Keratinocyte (primary cell): ENCODE data around the gene GALNT2. TPM values are rescaled to one million over a fixed set of nuclear protein-coding genes. Genes with fewer than 3 reads are reported as not detected.

Source experiments
- DNase-seq: peaks from one replicate; pipeline ENCODE4 v3.0.0-alpha.2; 2011; ENCODE audit warnings: low read depth, missing footprints, low spot score
- FAIRE-seq: peaks from 2 replicates; lab custom pipeline; 2011; peaks lifted over from hg19 to GRCh38; lab: Jason Lieb, UNC
- H2AFZ ChIP-seq: 2 replicates; pipeline ENCODE4 v1.6.0; 2012; ENCODE audit warnings: low read length, control low read depth, inconsistent platforms; ENCODE audit not compliant: control insufficient read depth
- H3K27ac ChIP-seq: 2 replicates; pipeline ENCODE4 v1.5.1; 2011; ENCODE audit warnings: low read length; ENCODE audit not compliant: control insufficient read depth, insufficient read depth
- H3K27me3 ChIP-seq: 3 replicates; pipeline ENCODE4 v1.6.0; 2011; ENCODE audit warnings: low read length; ENCODE audit not compliant: control insufficient read depth, insufficient read depth; ENCODE audit errors: extremely low read depth
- H3K36me3 ChIP-seq, 2 experiments: 2 replicates in 1 of 2; 3 replicates in 1 of 2; pipeline ENCODE4 v1.5.1; 2011; ENCODE audit warnings: low read length in 2 of 2, mild to moderate bottlenecking in 1 of 2; ENCODE audit not compliant: control insufficient read depth in 2 of 2, insufficient read depth in 2 of 2; ENCODE audit errors: extremely low read depth in 1 of 2
- H3K4me1 ChIP-seq: 3 replicates; pipeline ENCODE4 v1.5.1; 2011; ENCODE audit warnings: low read length; ENCODE audit not compliant: control insufficient read depth, insufficient read depth; ENCODE audit errors: extremely low read depth
- H3K4me2 ChIP-seq: 3 replicates; pipeline ENCODE4 v1.6.0; 2011; ENCODE audit warnings: low read depth, low read length; ENCODE audit not compliant: control insufficient read depth, insufficient read depth; ENCODE audit errors: extremely low read depth
- H3K4me3 ChIP-seq, 3 experiments: fragments of 200-600 bp in 1 of 3; sonication (generic) in 1 of 3; 2 replicates in 2 of 3; 3 replicates in 1 of 3; pipeline ENCODE4 v1.5.1; 2011 to 2016; ENCODE audit warnings: low read length in 3 of 3, mild to moderate bottlenecking in 3 of 3, control low read depth in 2 of 3, inconsistent platforms in 1 of 3, low read depth in 1 of 3, mixed read lengths in 1 of 3, mixed run types in 1 of 3, moderate library complexity in 1 of 3; ENCODE audit not compliant: control insufficient read depth in 2 of 3, insufficient read depth in 2 of 3; ENCODE audit errors: extremely low read depth in 1 of 3
- H3K79me2 ChIP-seq: 2 replicates; pipeline ENCODE4 v1.6.0; 2012; ENCODE audit warnings: low read length; ENCODE audit not compliant: control insufficient read depth, insufficient read depth
- H3K9ac ChIP-seq: 3 replicates; pipeline ENCODE4 v1.6.0; 2011; ENCODE audit warnings: low read length; ENCODE audit not compliant: control insufficient read depth, insufficient read depth; ENCODE audit errors: extremely low read depth
- H3K9me1 ChIP-seq: 3 replicates; pipeline ENCODE4 v1.6.0; 2011; ENCODE audit warnings: low read length; ENCODE audit not compliant: control insufficient read depth, insufficient read depth; ENCODE audit errors: extremely low read depth
- H3K9me3 ChIP-seq: 2 replicates; pipeline ENCODE4 v1.5.1; 2012; ENCODE audit warnings: low read depth, low read length; ENCODE audit not compliant: control insufficient read depth
- H4K20me1 ChIP-seq: 3 replicates; pipeline ENCODE4 v1.6.0; 2011; ENCODE audit warnings: low read length; ENCODE audit not compliant: control insufficient read depth, insufficient read depth; ENCODE audit errors: extremely low read depth
- EZH2 ChIP-seq: IDR thresholded peaks from one replicate; pipeline ENCODE4 v1.6.1; 2012; ENCODE audit warnings: inconsistent platforms, mild to moderate bottlenecking, low read length, moderate library complexity
- dilution Hi-C: fragments of 300-500 bp; cut with MboI; formaldehyde crosslinking; loops from one replicate; pipeline ENCODE4 v1.7.0; 2020; ENCODE audit warnings: low sequenced_read_pairs; ENCODE audit not compliant: extremely low pct_ligation_motif_present
- polyA plus RNA-seq, 5 experiments: library from polyadenylated mRNA; depleted of rRNA in 3 of 5; stranded (reverse) in 3 of 5; stranded (forward) in 1 of 5; unstranded in 1 of 5; fragments of >200 nt; gene quantifications; 1 replicate in 1 of 5; 2 replicates in 3 of 5; 3 replicates in 1 of 5; pipeline versions ENCODE4 v1.2.1 to v1.2.3, GENCODE V29; 2011 to 2012; ENCODE audit warnings: missing spikeins in 2 of 5, low read depth in 1 of 5, low replicate concordance in 1 of 5
- TF ChIP-seq, protein P1 (sequence below), 3 experiments: IDR thresholded peaks in 1 of 3; conservative IDR thresholded peaks in 1 of 3; optimal IDR thresholded peaks in 1 of 3; 2 replicates in 2 of 3; 3 replicates in 1 of 3; pipeline versions ENCODE3 to v1.5.1; 2011; ENCODE audit warnings: low read length in 3 of 3, mild to moderate bottlenecking in 3 of 3, moderate library complexity in 2 of 3, control low read depth in 1 of 3, inconsistent platforms in 1 of 3; ENCODE audit not compliant: insufficient read depth in 2 of 3; ENCODE audit errors: extremely low read depth in 1 of 3

The GALNT2 gene
- polyA plus RNA-seq, 1 donor (not counting 4 experiments of a cell fraction or from before 2014, with no cell fraction given): 61.7 TPM

DNA sequence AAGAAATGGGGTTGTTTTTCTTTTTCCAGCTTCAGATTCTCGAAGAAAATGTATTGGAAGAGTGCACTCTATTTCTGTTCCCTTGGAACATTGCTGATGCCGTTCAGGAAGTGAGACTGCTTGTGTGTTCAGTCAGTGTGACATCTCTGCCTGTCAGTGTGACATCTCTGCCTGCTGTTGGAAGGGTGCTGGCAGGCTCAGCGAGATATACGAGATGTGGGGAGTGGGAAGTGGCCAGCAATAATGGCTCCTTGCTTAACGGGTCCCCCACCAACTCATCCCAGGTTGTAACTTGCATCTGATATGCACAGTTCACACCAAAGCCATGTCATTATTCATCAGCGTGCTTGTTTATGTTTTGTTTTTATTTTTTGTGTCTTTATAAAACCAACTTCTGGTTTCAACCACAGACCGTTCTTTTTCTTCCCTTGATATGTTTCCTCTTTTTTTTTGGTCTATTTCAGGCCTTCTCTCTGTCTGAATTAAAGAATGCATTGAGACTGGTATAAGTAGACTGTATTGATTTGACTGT lies 145.4 kb downstream of the GALNT2 start:
- dilution Hi-C loops: no loop called here
- H3K79me2 ChIP-seq: peaks cover 64% of the 10 kb centered on the region
- peaks cover 6% of the 10 kb centered on the region for H4K20me1 ChIP-seq

DNA sequence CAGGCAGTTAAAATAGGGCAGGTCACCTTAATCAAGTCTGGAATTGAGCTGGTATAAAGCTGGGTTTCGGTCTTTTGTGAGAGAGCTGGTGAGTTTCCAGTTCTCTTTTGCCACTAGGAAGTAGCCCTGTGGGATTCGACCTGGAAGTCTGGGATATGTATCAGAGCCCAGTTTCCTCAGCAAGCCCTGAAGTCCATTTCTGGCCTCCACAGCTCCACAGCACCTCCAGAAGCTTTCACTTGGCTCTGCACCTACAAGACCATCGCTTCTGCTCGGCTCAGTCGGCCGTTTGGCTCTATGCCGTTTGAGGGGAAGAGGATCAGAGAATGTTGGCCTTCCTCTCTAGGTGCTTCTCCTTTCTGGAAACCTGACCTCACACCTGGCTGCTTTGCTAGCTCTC lies 148.0 kb downstream of the GALNT2 start:
- Histone ChIP-seq H3K9ac (no peak overlapping the region), H4K20me1 (no peaks in the 10 kb centered on the region), H3K36me3 (peaks cover 1 to 4% of the 10 kb centered on the region in 2 experiments), H3K27ac (no peak overlapping the region), H3K9me1 (peaks cover 4% of the 10 kb centered on the region), H3K79me2 (peaks cover 71% of the 10 kb centered on the region), H3K4me3 (no peak overlapping the region), H3K4me1 (no peaks in the 10 kb centered on the region), H3K27me3 (no peaks in the 10 kb centered on the region), H2AFZ (no peak overlapping the region), H3K9me3 (no peaks in the 10 kb centered on the region), H3K4me2 (no peak overlapping the region)
- TF ChIP-seq EZH2: no peak
- TF ChIP-seq, protein P1, sequence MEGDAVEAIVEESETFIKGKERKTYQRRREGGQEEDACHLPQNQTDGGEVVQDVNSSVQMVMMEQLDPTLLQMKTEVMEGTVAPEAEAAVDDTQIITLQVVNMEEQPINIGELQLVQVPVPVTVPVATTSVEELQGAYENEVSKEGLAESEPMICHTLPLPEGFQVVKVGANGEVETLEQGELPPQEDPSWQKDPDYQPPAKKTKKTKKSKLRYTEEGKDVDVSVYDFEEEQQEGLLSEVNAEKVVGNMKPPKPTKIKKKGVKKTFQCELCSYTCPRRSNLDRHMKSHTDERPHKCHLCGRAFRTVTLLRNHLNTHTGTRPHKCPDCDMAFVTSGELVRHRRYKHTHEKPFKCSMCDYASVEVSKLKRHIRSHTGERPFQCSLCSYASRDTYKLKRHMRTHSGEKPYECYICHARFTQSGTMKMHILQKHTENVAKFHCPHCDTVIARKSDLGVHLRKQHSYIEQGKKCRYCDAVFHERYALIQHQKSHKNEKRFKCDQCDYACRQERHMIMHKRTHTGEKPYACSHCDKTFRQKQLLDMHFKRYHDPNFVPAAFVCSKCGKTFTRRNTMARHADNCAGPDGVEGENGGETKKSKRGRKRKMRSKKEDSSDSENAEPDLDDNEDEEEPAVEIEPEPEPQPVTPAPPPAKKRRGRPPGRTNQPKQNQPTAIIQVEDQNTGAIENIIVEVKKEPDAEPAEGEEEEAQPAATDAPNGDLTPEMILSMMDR (optimal IDR thresholded peaks at IDR 0.05 in 1 of 3, IDR thresholded peaks at IDR 0.05 in 1 of 3, conservative IDR thresholded peaks at IDR 0.05 in 1 of 3; ENCODE audit: extremely low read depth in 1 of 3, insufficient read depth in 2 of 3, low read length in 3 of 3): peak; percentile 45 to 62 (median 49)
- DNase-seq (no peak), FAIRE-seq (no peak)
- dilution Hi-C loops: no loop called here

More for the DNA sequence above, 145.4 kb downstream of the GALNT2 start:
- TF ChIP-seq EZH2: no peak
- TF ChIP-seq, protein P1 (optimal IDR thresholded peaks at IDR 0.05 in 1 of 3, IDR thresholded peaks at IDR 0.05 in 1 of 3, conservative IDR thresholded peaks at IDR 0.05 in 1 of 3; ENCODE audit: extremely low read depth in 1 of 3, insufficient read depth in 2 of 3, low read length in 3 of 3): no peak
- Histone ChIP-seq H3K36me3 (peaks cover 1 to 4% of the 10 kb centered on the region in 2 experiments), H3K9ac (no peak overlapping the region), H3K27me3 (no peaks in the 10 kb centered on the region), H3K4me3 (no peak overlapping the region), H3K27ac (no peak overlapping the region), H3K9me3 (no peaks in the 10 kb centered on the region), H2AFZ (no peak overlapping the region), H3K9me1 (peaks cover 2% of the 10 kb centered on the region), H3K4me1 (no peaks in the 10 kb centered on the region), H3K4me2 (no peak overlapping the region)
- DNase-seq (no peak), FAIRE-seq (no peak)
